Ovary (tissue), 9 donors: ENCODE data around the gene WDR35. TPM values are rescaled to one million over a fixed set of nuclear protein-coding genes. Genes with fewer than 3 reads are reported as not detected.

Experiments used
- DNase-seq, 5 donors: peaks; one replicate each; pipeline ENCODE4 v3.0.0-alpha.2; 2019 to 2020
- H3K27ac ChIP-seq, 2 donors: fragments of 200-600 bp; one replicate each; pipeline versions ENCODE4 v1.5.1 to v1.8.0; 2019 to 2022
- H3K27me3 ChIP-seq: fragments of 200-600 bp; one replicate; pipeline ENCODE4 v1.8.0; 2022
- H3K36me3 ChIP-seq: fragments of 200-600 bp; sonication (generic); one replicate; pipeline ENCODE4 v1.5.1; 2019
- H3K4me1 ChIP-seq: one replicate; pipeline ENCODE4 v1.8.1; 2013; ENCODE audit warnings: mild to moderate bottlenecking, moderate library complexity; ENCODE audit not compliant: insufficient read depth
- H3K4me3 ChIP-seq: fragments of 200-600 bp; sonication (generic); one replicate; pipeline ENCODE4 v1.5.1; 2017
- H3K9me3 ChIP-seq, 2 donors: fragments of 200-600 bp in 1 of 2; sonication (generic) in 1 of 2; one replicate each; pipeline versions ENCODE4 v1.5.1 to v1.8.1; 2013 to 2019; ENCODE audit warnings: mild to moderate bottlenecking in 1 of 2, moderate library complexity in 1 of 2
- EP300 ChIP-seq: sonication (generic); formaldehyde crosslinking; IDR thresholded peaks from one replicate; pipeline ENCODE4 v1.6.1; 2017; ENCODE audit warnings: antibody characterized with exemption
- POLR2A ChIP-seq: fragments of 450-650 bp; IDR thresholded peaks from one replicate; pipeline ENCODE4 v1.6.1; 2017; ENCODE audit warnings: antibody characterized with exemption, mild to moderate bottlenecking, moderate library complexity
- WGBS, 3 donors: extraction: QIAGEN DNeasy Blood & Tissue Kit in 1 of 3; methylation state at CpG; one replicate each; pipeline versions ENCODE4 v1.1.5 to v1.1.7; 2013 to 2017; 5-methylcytosine and 5-hydroxymethylcytosine counted together
- intact Hi-C, 4 donors: fragments of 100-400 bp; cut with DNase I; formaldehyde crosslinking; loops; one replicate each; pipeline versions ENCODE4 v1.11.0 to v1.15.1; 2022 to 2023
- polyA plus RNA-seq, 2 donors: library from polyadenylated mRNA; stranded (reverse); fragments of 200-250 nt in 1 of 2; fragments of 350-450 nt in 1 of 2; fragmentation: Illumina TruSeq in 1 of 2; extraction: RNeasy Lipid Tissue Mini Kit (QIAGEN cat#74804) in 1 of 2; gene quantifications; one replicate each; pipeline ENCODE4 v1.2.3, GENCODE V29; 2013 to 2014
- total RNA-seq, 7 donors: library from RNA; depleted of rRNA in 2 of 7; stranded (reverse); fragments of >200 nt in 2 of 7; fragmentation: NEBNext Ultra II Directional in 3 of 7; extraction: Animal tissue kit (Norgen Biotek cat#: 25700) in 3 of 7; gene quantifications; one replicate each; pipeline versions ENCODE4 v1.1.0 to v1.2.4, GENCODE V29; 2016 to 2023
- TF ChIP-seq, protein P1 (sequence below), 3 donors: fragments of 450-650 bp in 2 of 3; fragments of 200-600 bp in 1 of 3; IDR thresholded peaks; one replicate each; pipeline versions ENCODE4 v1.5.1 to v1.8.0; 2016 to 2022; ENCODE audit warnings: antibody characterized with exemption in 3 of 3, mild to moderate bottlenecking in 1 of 3
- donor health status: DM: no; HTN: no; CAD: no; lungs with moderate emphysema.
- donor health status: DM: no; HTN: no; CAD: no.
- donor health status: Bipolar disorder and iron deficiency.
- donor health status: DM: yes; HTN: yes; CAD: no.
- donor health status: DM: no; HTN: no; CAD: no.
- donor health status: DM: yes; HTN: yes; CAD: no.

Gene WDR35
- total and polyA plus RNA-seq, 9 donors: 7.1 to 19.3 (median 14.5) TPM

DNA sequence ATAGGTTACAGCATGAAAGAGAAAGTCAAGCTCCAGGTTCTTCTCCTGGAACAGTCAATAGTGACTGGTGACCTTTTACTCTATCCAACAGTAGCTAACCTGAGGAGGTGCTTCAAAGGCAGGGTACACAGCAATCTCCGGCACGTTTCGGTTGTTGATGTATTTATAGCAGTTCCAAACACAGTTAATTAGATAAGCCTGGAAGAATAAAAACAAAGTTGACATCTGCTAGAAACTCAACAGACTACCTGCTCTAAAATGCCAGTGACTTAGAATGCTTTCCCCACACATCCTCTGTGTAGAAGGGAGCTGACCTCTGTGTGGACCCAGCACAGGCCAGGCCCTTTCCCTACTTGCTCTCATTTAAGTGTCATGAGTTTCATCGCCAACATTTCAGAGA, 44.3 kb upstream of the WDR35 start:
- DNase-seq: no peak
- 62 to 66% (median 63%) methylated on average over 4 of the region's 4 CpGs for WGBS, 3 donors
- Histone ChIP-seq H3K4me3 (no peak overlapping the region), H3K4me1 (peaks cover 4% of the 10 kb centered on the region), H3K36me3 (no peaks in the 10 kb centered on the region), H3K9me3 (peaks cover 0 to 3% of the 10 kb centered on the region in 2 donors), H3K27ac (no peak overlapping the region), H3K27me3 (no peaks in the 10 kb centered on the region)
- TF ChIP-seq, protein P1, sequence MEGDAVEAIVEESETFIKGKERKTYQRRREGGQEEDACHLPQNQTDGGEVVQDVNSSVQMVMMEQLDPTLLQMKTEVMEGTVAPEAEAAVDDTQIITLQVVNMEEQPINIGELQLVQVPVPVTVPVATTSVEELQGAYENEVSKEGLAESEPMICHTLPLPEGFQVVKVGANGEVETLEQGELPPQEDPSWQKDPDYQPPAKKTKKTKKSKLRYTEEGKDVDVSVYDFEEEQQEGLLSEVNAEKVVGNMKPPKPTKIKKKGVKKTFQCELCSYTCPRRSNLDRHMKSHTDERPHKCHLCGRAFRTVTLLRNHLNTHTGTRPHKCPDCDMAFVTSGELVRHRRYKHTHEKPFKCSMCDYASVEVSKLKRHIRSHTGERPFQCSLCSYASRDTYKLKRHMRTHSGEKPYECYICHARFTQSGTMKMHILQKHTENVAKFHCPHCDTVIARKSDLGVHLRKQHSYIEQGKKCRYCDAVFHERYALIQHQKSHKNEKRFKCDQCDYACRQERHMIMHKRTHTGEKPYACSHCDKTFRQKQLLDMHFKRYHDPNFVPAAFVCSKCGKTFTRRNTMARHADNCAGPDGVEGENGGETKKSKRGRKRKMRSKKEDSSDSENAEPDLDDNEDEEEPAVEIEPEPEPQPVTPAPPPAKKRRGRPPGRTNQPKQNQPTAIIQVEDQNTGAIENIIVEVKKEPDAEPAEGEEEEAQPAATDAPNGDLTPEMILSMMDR (IDR thresholded peaks at IDR 0.05): no peak
- TF ChIP-seq EP300: no peak
- TF ChIP-seq POLR2A: no peak
- intact Hi-C loops: no loop called here

DNA sequence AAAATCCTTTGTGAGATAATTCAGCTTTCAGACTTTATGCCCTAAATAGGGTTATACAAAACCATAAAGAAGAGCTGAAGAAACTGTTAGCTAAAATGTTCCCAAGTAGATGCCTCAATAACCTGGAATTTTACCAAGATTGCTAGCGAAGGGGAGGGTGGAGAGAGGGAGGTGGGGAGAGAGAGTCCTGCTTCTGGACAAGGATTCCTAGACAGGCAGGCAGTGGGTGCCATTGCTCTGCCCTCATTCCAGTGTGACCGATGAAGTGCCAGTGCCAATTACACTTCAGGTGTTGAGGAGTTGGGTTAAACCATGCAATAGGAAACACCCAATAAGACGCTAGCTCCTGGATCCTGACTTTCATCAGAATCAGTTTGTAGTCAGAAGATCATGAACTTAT, 43.4 kb upstream of the WDR35 start:
- H3K27ac ChIP-seq: no peak overlapping the region

DNA sequence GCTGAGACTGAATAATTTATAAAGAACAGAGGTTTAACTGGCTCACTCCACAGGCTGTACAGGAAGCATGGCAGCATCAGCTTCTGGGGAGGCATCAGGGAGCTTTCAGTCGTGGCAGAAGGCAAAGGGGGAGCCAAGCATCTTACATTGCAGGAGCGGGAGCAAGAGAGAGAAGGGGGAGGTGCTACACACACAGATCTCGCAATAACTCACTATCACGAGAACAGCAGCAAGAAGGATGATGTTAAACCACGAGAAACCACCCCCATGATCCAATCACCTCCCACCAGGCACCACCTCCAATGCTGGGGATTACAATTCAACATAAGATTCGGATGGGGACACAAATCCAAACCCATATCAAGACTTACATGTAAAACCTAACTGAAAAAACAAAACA, 40.3 kb upstream of the WDR35 start:
- Histone ChIP-seq H3K4me3 (no peak overlapping the region), H3K36me3 (no peaks in the 10 kb centered on the region), H3K27me3 (no peaks in the 10 kb centered on the region), H3K9me3 (peaks cover 0 to 3% of the 10 kb centered on the region in 2 donors), H3K27ac (no peak overlapping the region), H3K4me1 (no peaks in the 10 kb centered on the region)
- WGBS, 3 donors: 87 to 92% (median 90%) methylated on average over 6 of the region's 6 CpGs
- no peak for DNase-seq
- intact Hi-C loops: no loop called here
- TF ChIP-seq POLR2A (no peak), EP300 (no peak)
- TF ChIP-seq, protein P1 (IDR thresholded peaks at IDR 0.05): no peak

More for the DNA sequence above, 43.4 kb upstream of the WDR35 start:
- TF ChIP-seq EP300 (no peak), POLR2A (no peak)
- TF ChIP-seq, protein P1 (IDR thresholded peaks at IDR 0.05): no peak
- no peaks in the 10 kb centered on the region for H3K27me3 ChIP-seq
- WGBS, 3 donors: 79 to 88% (median 81%) methylated on average over 3 of the region's 3 CpGs
- H3K9me3 ChIP-seq: peaks cover 0 to 3% of the 10 kb centered on the region in 2 donors
- no peaks in the 10 kb centered on the region for H3K36me3 ChIP-seq
- H3K4me3 ChIP-seq: no peak overlapping the region
- no peak for DNase-seq
- intact Hi-C loops: no loop called here
- H3K4me1 ChIP-seq: peaks cover 4% of the 10 kb centered on the region

DNA sequence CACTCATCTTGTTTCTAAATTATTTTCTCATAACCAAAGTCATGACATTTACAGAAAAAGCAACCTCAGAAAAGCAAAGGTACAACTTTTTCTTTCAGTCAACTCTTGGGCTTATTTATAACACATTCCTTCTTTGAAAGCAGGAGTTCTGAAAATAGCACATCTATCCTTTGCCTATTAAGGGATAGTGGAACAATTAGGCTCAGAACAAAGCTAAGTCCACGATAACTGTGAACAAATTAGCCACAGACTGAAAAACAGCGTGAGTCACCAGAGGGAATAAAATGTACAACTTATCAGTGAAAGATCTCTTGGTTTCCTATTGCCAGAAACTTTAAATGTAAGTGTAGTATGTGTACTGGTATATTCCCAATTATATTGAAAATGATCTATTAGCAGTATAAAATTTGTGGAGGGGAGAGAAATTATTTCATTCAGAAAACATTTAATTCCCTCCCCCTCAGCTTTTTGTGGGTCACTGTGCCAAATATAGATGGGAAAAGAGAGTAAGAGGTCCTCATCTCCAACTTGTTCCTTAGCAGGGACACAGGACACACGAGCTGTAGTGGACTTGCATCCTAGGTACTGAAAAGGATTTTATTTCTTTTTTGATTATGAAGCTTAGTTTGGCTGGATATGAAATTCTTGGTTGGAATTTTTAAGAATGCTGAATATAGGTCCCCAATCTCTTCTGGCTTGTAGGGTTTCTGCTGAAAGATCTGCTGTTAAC, 38.0 kb upstream of the WDR35 start:
- WGBS, 3 donors: 62 to 81% (median 79%) methylated on average over 3 of the region's 3 CpGs

More for the DNA sequence above, 38.0 kb upstream of the WDR35 start:
- peaks cover 0 to 3% of the 10 kb centered on the region in 2 donors for H3K9me3 ChIP-seq
- H3K4me1 ChIP-seq: no peaks in the 10 kb centered on the region
- TF ChIP-seq, protein P1 (IDR thresholded peaks at IDR 0.05): no peak
- TF ChIP-seq EP300 (no peak), POLR2A (no peak)
- H3K27me3 ChIP-seq: no peaks in the 10 kb centered on the region
- H3K4me3 ChIP-seq: no peak overlapping the region
- intact Hi-C loops: no loop called here
- H3K36me3 ChIP-seq: no peaks in the 10 kb centered on the region
- no peak for DNase-seq
- no peak overlapping the region for H3K27ac ChIP-seq
